Hematopoietic multipotent progenitor cell treated with erythropoietin and hydrocortisone succinate and interleukin-3 and kit ligand, for 17 days (in vitro differentiated cells): ENCODE measurements around the gene TINCR.
A peak's percentile ranks its signal among the peaks of the same experiment; 100 is the strongest.

Experiments used
- DNase-seq: peaks from one replicate; pipeline ENCODE4 v3.0.0-alpha.2; 2015; ENCODE audit warnings: low spot score

Gene TINCR

DNA sequence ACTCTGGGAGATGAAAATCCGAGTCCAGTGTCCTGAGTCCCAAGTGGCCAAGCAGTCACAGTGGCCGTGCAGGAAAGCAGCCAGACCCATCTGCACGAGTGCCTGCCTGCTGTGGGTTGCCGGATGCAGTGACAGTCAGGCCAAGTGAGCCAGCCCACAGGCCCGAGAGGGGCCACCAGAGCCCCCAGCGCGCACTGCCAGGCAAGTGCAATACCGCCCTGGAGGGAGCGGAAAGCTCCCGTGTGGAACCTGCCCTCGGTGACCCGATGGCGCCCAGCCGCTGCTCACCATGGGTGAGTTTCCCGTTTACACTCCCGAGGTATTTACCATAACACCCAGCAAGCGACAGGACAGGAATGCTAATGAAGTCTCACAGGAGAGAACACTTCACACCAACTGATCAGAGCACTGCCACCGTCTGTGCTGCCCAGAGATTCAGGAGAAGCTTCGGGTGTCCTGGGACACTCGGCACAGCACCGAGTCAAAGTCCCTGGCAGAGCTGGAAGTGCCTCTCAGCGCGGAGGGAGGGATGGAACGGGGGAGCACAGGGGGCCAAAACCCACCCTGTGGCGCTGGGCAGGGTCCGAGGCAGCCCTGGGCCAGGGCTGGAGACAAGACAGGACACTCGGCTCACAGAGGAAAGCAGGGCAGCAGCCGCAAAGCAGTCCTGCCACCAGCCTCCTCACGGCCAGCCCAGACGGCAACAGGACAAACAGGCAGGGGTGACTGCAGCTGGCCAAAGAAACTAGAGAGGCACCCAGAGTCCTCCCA is 21.3 kb upstream of the TINCR start:
- DNase-seq, result no peak

- no peak for DNase-seq
Measured at GRCh38 chr19:5588441-5588840, 20.7 kb upstream of the TINCR start.

GRCh38 chr19:5587661-5588060 is 19.9 kb upstream of the TINCR start:
- DNase-seq, result no peak

- no peak for DNase-seq
Measured at GRCh38 chr19:5587071-5587455, 19.3 kb upstream of the TINCR start.

- no peak for DNase-seq
Measured at GRCh38 chr19:5586300-5587070, 18.7 kb upstream of the TINCR start.

DNA sequence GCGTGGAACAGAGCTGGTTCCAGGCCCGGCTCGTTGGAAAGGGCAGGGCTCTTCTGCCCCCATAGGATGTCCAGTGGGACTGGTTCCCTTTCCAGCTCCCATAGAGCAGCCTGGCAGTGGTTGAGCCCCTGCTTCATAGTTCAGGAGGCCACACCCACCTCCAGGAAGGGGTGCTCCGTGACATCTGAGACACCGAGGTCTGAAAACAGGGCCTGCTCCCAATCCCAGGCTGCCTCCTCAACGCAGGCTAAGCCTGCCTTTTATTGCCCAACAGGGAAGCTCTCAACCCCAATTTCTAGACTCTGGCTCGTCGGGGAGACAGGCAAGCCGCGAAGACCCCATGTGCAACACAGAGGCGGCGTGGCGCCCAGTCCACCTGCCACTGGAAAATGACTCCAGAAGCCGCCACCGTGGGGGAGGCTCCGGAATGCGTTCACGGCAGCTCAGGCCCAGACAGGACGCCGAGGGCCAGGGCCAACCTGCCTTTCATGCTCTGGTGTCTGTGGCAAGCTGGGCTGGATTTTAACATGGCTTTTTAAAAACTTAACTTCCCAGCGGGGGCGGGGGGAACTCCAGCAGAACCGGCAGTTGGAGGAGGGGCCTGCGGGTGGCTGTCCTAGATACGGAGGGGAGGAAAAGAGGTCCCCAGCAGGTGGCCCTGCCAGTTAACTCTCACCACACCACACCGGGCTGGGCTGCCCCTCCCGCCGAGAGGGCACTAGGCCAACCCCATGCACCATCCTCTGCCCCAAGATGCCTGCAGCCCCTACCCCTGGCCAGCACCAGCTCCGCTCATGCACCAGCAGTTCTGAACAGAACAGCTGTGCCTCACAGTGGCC is 17.9 kb upstream of the TINCR start:
- DNase-seq, result peak; percentile 53

DNA sequence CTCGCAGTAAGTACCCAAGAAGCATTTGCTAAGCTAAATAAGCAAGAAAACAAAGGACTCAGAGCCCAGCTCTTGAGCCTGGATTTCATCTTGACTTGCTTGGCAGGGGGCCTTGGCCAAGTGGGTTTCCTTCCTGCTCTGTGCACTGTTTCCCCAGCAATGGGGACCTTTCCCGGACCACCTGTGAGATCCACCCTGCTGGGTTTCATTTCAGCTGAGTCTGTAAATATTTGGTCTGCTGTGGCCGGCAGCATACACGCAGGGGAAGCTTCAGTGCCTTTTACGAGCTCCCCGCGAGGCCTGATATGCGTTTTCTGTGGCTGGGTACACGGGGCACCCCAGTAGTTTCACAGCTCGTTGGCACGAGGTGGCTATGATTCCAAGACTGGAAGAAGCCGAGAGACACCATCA is 12.4 kb upstream of the TINCR start:
- DNase-seq, result no peak

DNA sequence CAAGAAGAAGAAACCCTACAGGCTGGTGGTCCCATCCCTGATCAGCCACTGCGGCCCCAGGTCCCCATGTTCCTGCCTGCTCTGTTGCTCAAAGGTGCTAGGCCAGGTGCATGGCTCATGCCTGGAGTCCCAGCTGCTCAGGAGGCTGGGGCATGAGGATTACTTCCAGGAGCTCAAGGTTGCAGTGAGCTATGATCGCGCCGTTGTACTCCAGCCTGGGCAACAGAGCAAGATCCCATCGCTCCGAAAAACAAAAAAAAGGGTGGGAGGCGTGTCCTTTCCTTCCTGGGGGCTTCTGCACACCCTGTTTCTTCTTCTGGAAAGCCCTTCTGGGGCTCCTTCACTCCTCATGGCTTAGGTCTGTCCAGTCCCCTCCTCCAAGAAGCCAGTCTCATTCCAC is 11.9 kb upstream of the TINCR start:
- no peak for DNase-seq

GRCh38 chr19:5579286-5579685 is 11.5 kb upstream of the TINCR start:
- no peak for DNase-seq

DNA sequence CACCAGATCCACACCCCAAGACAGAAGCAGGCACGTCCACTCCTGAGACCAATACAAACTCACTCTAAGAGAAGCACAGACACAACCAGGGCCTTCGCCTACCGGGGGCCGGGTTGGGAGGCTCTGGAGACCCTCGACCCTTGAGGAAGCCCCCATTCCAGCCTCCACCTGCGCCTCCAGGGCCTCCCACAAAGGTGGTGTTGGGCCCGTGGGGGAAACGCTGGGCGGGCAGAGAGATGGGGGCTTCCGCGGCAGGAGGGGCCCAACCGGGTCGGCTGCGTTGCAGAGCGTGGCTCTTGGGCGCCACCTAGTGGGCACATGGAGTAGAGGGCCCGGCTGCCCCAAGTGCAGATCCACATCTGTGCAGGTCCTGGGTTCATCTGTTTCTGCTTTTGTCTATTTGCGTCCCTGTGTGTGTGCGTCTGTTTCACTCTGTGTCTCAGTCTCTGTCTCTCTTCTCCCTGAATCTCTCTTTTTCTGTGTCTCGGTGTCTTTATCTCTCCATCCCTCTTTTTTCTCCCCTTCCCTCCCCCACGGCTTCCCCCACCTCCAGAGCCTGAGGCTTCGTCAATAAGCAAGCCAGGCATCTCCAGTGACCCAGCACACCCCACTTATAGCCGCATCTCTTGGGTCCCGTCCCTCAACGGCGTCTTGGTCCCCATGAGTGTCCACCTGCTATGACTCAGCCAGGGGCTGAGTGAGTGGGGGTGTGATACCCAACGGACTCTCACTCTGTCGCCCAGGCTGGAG is 10.5 kb upstream of the TINCR start:
- DNase-seq, result peak; percentile 72

DNA sequence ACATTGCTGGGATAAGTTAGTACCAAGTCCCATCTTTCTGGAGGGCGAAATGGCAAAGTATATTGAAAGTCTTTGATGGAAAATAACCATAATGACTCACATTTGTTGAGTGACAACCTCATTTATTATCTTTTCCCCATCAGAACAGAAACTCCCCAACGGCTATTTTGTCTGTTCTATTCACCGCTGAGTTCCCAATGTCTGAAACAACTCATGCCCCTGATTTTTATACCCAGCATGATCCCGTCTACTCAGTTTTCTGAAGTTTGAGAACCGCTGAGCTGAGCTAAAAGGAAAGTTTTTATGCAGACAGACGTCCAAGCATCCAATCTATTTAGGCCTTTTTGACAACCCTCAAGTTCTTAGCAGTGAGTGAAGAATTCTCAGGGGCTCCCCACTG is 7.8 kb upstream of the TINCR start:
- DNase-seq, result no peak

DNA sequence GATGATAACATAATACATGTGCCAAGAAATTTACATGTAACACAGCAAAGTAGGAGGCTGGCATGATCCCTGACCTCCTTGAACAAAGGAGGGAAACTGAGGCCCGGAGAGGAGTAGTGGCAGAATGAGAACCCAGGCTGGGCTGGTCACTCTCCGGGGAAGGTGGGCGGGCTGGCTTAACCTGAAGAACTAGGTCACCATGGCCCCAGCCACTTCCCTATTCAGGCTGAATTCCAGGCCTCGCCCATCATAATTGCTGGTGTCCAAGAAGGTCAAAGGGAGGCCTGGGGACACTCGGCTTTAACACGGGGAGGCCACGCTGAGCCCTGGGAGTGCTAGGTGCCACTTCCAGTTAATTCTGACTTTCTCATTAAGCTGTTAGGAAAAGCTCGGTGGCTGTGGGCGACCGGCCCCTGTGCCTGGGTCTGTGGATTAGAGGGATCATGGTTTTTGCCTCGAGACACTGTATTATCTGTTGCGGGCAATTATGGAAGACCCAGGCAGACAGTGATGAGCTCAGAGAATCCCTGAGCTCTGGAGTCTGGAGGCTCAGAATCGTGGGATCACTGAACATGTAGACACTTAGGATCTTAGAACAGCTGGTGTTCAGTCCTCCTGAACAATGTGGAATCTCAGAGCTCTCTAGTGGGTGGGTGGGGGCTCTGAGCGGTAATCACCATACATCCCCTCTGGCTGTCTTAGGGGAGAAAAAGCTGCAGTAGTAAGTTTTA is 5.0 kb upstream of the TINCR start:
- DNase-seq, result no peak

DNA sequence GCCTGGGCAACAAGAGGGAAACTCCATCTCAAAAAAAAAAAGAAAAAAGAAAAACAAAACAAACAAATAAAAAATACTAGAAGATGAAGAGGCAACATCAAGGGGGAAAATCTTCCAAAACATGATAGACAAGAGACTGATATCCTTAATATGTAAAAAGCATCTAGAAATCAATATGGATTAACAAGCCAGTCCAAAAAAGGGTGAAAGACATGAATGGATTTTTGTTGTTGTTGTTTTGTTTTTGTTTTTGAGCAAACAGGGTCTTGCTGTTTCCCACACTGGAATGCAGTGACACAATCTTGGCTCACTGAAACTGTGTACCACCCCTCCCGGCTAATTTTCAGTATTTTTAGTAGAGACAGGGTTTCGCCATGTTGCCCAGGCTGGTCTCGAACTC is 4.0 kb upstream of the TINCR start:
- no peak for DNase-seq

GRCh38 chr19:5567970-5568407 is 236 bp upstream of the TINCR start:
- no peak for DNase-seq

DNA sequence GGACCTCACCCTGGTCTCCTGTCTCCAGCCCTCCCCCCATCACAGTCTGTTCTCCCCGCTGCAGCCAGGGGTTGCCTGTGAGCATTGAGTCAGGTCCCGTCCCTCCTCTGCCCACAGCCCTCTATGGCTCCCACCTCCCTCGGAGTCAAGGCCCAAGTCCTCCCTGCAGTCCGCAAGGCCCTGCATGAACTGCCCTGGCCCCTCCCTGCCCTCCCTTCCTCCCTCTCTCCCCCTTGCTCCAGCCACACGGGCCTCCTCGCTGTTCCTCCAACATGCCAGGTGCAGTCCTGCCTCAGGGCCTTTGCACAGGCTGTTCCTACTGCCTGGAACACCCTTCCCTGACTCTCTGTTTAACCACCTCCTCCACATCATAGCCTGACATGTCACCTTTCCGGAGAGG is 2.8 kb downstream of the TINCR start:
- no peak for DNase-seq

- no peak for DNase-seq
Measured at GRCh38 chr19:5563935-5564612, 3.7 kb downstream of the TINCR start.

DNA sequence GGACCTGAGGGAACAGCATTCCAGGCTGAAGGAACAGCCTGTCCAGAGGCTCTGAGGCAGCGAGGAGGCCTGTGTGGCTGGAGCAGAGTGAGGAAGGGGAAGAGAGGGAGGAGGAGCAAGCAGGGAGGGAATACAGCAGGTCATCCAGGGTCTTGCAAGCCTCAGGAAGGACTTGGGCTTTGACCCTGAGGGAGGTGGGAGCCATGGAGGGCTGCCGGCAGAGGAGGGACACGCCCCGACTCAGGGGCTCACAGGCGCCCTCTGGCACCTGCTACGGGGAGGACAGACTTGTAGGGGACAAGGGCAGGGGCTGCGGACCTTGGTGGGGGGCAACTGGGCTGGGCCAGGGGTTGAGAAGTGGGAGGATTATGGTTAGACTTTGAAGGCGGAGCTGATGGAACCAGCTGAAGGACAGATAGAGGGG is 4.7 kb downstream of the TINCR start:
- no peak for DNase-seq

DNA sequence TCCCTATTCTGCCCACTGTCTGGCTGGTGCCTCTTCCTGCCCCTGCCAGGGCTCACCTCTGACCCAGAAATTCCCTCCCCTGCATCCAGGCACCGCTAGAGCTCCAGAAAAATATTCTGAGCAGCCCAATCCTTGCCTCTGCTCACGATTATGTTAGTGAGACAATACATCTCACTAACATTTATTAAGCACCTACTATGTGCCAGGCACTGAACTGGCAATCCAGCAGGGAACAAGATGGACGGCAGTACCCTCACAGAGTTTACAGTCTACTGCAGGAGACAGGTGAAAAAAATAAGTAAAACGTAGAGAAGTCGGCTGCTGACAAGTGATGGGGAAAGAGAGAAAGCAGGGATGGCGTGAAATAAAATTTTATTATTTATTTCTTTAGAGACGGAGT is 5.5 kb downstream of the TINCR start:
- DNase-seq, result no peak

- no peak for DNase-seq
Measured at GRCh38 chr19:5561559-5561958, 6.2 kb downstream of the TINCR start.

GRCh38 chr19:5560156-5560555 is 7.6 kb downstream of the TINCR start:
- no peak for DNase-seq

DNA sequence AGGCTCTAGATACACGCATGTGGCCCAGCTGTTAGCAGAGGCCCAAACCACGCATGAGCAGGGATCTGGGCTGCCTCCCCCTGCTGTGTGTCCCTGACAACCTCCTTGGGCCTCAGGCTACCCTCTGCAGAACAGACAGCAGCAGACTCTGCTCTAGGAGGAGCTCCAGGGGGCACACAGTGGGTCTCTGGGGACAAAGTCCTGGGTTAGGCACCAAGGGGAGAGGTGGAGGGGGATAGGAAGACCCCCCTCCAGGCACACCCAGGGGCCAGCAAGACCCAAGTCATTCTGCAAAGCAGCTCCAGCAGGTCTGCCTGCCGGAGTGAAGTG is 8.0 kb downstream of the TINCR start:
- DNase-seq, result no peak
